HepG2 (cell line): ENCODE results near the gene ACBD5. TPM values are rescaled to one million over a fixed set of nuclear protein-coding genes. Genes with fewer than 3 reads are reported as not detected.

Experiments used
- ASH2L ChIP-seq: fragments of 300-600, 200-600 bp; sonication (generic); IDR thresholded peaks from 2 replicates; pipeline ENCODE4 v1.7.0; 2017; ENCODE audit warnings: low read depth, mild to moderate bottlenecking, moderate library complexity, mixed read lengths, low read length; ENCODE audit not compliant: insufficient read length
- BRD4 ChIP-seq: sonication (generic); formaldehyde crosslinking; IDR thresholded peaks from 2 replicates; pipeline ENCODE4 v1.4.0; 2020; ENCODE audit warnings: missing genetic modification reagents
- ERF ChIP-seq: IDR thresholded peaks from 2 replicates; pipeline ENCODE4 v1.6.1; 2018; ENCODE audit warnings: missing biosample characterization, missing genetic modification reagents
- HOXA5 ChIP-seq: sonication (generic); formaldehyde crosslinking; IDR thresholded peaks from 2 replicates; pipeline ENCODE4 v1.4.0; 2020; ENCODE audit warnings: missing genetic modification reagents
- ISX ChIP-seq: sonication (generic); formaldehyde crosslinking; conservative IDR thresholded peaks from 2 replicates; pipeline ENCODE4 v1.5.0; 2020; ENCODE audit warnings: missing genetic modification reagents
- JUNB ChIP-seq: sonication (generic); formaldehyde crosslinking; IDR thresholded peaks from 2 replicates; pipeline ENCODE4 v1.8.0; 2022; ENCODE audit warnings: missing genetic modification reagents, mild to moderate bottlenecking, borderline replicate concordance
- MED1 ChIP-seq: sonication (generic); formaldehyde crosslinking; IDR thresholded peaks from 2 replicates; pipeline ENCODE4 v1.4.0; 2020; ENCODE audit warnings: missing genetic modification reagents
- SP1 ChIP-seq, 2 experiments: fragments of 450-650 bp in 1 of 2; sonication (generic) in 1 of 2; formaldehyde crosslinking in 1 of 2; IDR thresholded peaks; 2 replicates each; pipeline versions ENCODE4 v1.4.0 to v1.6.1; 2016 to 2020; ENCODE audit warnings: missing genetic modification reagents in 1 of 2
- SUZ12 ChIP-seq: fragments of 150-350 bp; IDR thresholded peaks from 2 replicates; pipeline ENCODE4 v1.6.1; 2014; ENCODE audit warnings: low read depth, low read length
- YEATS2 ChIP-seq: sonication (generic); formaldehyde crosslinking; IDR thresholded peaks from 2 replicates; pipeline ENCODE4 v1.4.0; 2020; ENCODE audit warnings: missing genetic modification reagents, borderline replicate concordance
- polyA plus RNA-seq, 8 experiments: library from polyadenylated mRNA; depleted of rRNA in 3 of 8; stranded (reverse) in 7 of 8; unstranded in 1 of 8; fragments of >200 nt; fragmentation: Illumina TruSeq in 4 of 8; extraction: Trizol in 4 of 8; gene quantifications; 2 replicates each; pipeline versions ENCODE4 v1.2.1 to v1.2.3, GENCODE V29; 2011 to 2016; ENCODE audit warnings: low read depth in 4 of 8, missing spikeins in 1 of 8, mixed read lengths in 1 of 8; ENCODE audit not compliant: insufficient read depth in 1 of 8
- total RNA-seq, 5 experiments: library from RNA; depleted of rRNA; stranded (reverse); fragments of >200 nt; fragmentation: Illumina TruSeq; extraction: Trizol; gene quantifications; 2 replicates each; pipeline ENCODE4 v1.2.3, GENCODE V29; 2016; ENCODE audit warnings: low read depth in 1 of 5
- TF ChIP-seq, protein P1 (sequence below): sonication (generic); formaldehyde crosslinking; conservative IDR thresholded peaks from 2 replicates; pipeline ENCODE4 v1.8.0; 2022; ENCODE audit warnings: mild to moderate bottlenecking, moderate library complexity, missing genetic modification reagents
- TF ChIP-seq, protein P2 (sequence below): sonication (generic); formaldehyde crosslinking; IDR thresholded peaks from 2 replicates; pipeline ENCODE4 v1.8.0; 2022; ENCODE audit warnings: low read depth, missing genetic modification reagents
- TF ChIP-seq, protein P3 (sequence below): sonication (generic); formaldehyde crosslinking; IDR thresholded peaks from 2 replicates; pipeline ENCODE4 v1.4.0; 2020; ENCODE audit warnings: mild to moderate bottlenecking, missing genetic modification reagents
- TF ChIP-seq, protein P4 (sequence below): sonication (generic); formaldehyde crosslinking; IDR thresholded peaks from 2 replicates; pipeline ENCODE4 v1.9.0; 2021; ENCODE audit warnings: missing genetic modification reagents, borderline replicate concordance
- TF ChIP-seq, protein P5 (sequence below): sonication (generic); formaldehyde crosslinking; IDR thresholded peaks from 2 replicates; pipeline ENCODE4 v1.4.0; 2020; ENCODE audit warnings: low read depth, missing genetic modification reagents
- TF ChIP-seq, protein P6 (sequence below): sonication (generic); formaldehyde crosslinking; IDR thresholded peaks from 2 replicates; pipeline ENCODE4 v1.5.0; 2020; ENCODE audit warnings: missing genetic modification reagents

The ACBD5 gene
- total and polyA plus RNA-seq, 2 of the 13 experiments (the other 11 are each of a cell fraction or from before 2014, with no cell fraction given), result 10.3 to 14.8 TPM

DNA sequence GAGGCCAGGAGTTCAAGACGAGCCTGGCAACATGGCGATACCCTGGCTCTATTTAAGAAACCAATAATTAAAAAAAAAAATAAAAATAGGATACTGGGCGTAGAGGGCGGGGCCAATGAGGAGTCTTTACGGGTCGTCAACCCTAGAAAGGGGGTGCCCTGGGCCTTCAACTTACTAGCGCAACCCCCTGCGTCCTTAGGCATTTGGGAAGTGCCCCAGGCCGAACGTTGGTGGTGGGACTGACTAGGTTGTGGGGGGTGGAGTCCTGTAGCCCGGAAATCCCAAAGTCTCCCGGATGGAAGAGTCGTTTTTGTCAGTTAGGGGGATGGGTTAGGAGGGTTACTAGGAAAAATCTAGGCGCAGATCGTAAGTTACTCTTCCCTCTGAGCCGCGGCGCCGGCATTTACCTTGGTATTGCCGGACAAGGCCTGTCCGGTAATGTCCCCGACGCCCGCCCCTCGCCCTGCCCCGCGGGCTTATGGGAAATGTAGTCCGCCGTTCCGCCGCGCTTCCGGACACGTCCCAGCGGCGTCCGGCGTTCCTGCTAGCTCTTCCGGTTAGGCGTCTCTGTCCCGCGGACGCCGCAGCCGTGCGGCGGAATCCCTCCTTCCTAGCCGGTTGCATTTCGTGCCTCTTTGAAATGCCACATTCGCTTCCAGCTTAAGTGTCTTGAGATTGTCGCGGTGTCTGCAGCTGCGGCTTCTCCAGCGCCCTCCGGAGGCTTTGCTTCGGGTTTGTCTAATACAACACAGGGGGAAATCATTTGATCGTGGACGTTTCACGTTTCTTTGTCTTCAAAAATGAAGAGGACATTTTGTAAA lies 1.3 kb upstream of the ACBD5 start (continued):
- TF ChIP-seq JUNB (CRISPR knock-in tag) (no peak), HOXA5 (CRISPR knock-in tag) (peak; percentile 63; the same call in 1 of the 2 replicates), ERF (CRISPR knock-in tag) (peak; percentile 77; the same call in 1 of the 2 replicates), MED1 (CRISPR knock-in tag) (peak; percentile 73), SP1 (IDR thresholded peaks at IDR 0.05) (no peak), SP1 (CRISPR knock-in tag; IDR thresholded peaks at IDR 0.05) (peak; percentile 67), SUZ12 (peak; percentile 69), YEATS2 (CRISPR knock-in tag) (peak; percentile 88; the same call in 1 of the 2 replicates), ASH2L (peak; percentile 75), ISX (CRISPR knock-in tag) (no peak), BRD4 (CRISPR knock-in tag) (peak; percentile 77; the same call in 1 of the 2 replicates)
- TF ChIP-seq, protein P1, sequence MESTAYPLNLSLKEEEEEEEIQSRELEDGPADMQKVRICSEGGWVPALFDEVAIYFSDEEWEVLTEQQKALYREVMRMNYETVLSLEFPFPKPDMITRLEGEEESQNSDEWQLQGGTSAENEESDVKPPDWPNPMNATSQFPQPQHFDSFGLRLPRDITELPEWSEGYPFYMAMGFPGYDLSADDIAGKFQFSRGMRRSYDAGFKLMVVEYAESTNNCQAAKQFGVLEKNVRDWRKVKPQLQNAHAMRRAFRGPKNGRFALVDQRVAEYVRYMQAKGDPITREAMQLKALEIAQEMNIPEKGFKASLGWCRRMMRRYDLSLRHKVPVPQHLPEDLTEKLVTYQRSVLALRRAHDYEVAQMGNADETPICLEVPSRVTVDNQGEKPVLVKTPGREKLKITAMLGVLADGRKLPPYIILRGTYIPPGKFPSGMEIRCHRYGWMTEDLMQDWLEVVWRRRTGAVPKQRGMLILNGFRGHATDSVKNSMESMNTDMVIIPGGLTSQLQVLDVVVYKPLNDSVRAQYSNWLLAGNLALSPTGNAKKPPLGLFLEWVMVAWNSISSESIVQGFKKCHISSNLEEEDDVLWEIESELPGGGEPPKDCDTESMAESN, result peak; percentile 20; the same call in 1 of the 2 replicates
- TF ChIP-seq, protein P2, sequence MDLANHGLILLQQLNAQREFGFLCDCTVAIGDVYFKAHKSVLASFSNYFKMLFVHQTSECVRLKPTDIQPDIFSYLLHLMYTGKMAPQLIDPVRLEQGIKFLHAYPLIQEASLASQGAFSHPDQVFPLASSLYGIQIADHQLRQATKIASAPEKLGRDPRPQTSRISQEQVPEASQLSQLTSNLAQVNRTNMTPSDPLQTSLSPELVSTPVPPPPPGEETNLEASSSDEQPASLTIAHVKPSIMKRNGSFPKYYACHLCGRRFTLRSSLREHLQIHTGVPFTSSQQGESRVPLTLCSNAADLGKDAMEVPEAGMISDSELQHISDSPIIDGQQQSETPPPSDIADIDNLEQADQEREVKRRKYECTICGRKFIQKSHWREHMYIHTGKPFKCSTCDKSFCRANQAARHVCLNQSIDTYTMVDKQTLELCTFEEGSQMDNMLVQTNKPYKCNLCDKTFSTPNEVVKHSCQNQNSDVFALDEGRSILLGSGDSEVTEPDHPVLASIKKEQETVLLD (CRISPR knock-in tag), result peak; percentile 85
- TF ChIP-seq, protein P3, sequence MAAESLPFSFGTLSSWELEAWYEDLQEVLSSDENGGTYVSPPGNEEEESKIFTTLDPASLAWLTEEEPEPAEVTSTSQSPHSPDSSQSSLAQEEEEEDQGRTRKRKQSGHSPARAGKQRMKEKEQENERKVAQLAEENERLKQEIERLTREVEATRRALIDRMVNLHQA (CRISPR knock-in tag), result no peak
- TF ChIP-seq, protein P4, sequence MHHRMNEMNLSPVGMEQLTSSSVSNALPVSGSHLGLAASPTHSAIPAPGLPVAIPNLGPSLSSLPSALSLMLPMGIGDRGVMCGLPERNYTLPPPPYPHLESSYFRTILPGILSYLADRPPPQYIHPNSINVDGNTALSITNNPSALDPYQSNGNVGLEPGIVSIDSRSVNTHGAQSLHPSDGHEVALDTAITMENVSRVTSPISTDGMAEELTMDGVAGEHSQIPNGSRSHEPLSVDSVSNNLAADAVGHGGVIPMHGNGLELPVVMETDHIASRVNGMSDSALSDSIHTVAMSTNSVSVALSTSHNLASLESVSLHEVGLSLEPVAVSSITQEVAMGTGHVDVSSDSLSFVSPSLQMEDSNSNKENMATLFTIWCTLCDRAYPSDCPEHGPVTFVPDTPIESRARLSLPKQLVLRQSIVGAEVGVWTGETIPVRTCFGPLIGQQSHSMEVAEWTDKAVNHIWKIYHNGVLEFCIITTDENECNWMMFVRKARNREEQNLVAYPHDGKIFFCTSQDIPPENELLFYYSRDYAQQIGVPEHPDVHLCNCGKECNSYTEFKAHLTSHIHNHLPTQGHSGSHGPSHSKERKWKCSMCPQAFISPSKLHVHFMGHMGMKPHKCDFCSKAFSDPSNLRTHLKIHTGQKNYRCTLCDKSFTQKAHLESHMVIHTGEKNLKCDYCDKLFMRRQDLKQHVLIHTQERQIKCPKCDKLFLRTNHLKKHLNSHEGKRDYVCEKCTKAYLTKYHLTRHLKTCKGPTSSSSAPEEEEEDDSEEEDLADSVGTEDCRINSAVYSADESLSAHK, result no peak
- TF ChIP-seq, protein P5, sequence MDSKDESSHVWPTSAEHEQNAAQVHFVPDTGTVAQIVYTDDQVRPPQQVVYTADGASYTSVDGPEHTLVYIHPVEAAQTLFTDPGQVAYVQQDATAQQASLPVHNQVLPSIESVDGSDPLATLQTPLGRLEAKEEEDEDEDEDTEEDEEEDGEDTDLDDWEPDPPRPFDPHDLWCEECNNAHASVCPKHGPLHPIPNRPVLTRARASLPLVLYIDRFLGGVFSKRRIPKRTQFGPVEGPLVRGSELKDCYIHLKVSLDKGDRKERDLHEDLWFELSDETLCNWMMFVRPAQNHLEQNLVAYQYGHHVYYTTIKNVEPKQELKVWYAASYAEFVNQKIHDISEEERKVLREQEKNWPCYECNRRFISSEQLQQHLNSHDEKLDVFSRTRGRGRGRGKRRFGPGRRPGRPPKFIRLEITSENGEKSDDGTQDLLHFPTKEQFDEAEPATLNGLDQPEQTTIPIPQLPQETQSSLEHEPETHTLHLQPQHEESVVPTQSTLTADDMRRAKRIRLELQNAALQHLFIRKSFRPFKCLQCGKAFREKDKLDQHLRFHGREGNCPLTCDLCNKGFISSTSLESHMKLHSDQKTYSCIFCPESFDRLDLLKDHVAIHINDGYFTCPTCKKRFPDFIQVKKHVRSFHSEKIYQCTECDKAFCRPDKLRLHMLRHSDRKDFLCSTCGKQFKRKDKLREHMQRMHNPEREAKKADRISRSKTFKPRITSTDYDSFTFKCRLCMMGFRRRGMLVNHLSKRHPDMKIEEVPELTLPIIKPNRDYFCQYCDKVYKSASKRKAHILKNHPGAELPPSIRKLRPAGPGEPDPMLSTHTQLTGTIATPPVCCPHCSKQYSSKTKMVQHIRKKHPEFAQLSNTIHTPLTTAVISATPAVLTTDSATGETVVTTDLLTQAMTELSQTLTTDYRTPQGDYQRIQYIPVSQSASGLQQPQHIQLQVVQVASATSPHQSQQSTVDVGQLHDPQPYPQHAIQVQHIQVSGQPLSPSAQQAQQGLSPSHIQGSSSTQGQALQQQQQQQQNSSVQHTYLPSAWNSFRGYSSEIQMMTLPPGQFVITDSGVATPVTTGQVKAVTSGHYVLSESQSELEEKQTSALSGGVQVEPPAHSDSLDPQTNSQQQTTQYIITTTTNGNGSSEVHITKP (CRISPR knock-in tag), result peak; percentile 86
- TF ChIP-seq, protein P6, sequence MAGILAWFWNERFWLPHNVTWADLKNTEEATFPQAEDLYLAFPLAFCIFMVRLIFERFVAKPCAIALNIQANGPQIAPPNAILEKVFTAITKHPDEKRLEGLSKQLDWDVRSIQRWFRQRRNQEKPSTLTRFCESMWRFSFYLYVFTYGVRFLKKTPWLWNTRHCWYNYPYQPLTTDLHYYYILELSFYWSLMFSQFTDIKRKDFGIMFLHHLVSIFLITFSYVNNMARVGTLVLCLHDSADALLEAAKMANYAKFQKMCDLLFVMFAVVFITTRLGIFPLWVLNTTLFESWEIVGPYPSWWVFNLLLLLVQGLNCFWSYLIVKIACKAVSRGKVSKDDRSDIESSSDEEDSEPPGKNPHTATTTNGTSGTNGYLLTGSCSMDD (CRISPR knock-in tag), result no peak
